OCI-LY3 (cell line): ENCODE measurements around the gene HBE1.

Experiments used
- H2AFZ ChIP-seq: fragments of 200-600, 300-600 bp; shearing (Covaris generic); 2 replicates; pipeline ENCODE4 v1.6.0; 2014; ENCODE audit warnings: antibody characterized with exemption, low read depth, low read length
- H3K27ac ChIP-seq: fragments of 200-600, 300-600 bp; sonication (generic); 2 replicates; pipeline ENCODE4 v1.5.1; 2014; ENCODE audit warnings: mild to moderate bottlenecking, low read length, moderate library complexity, mixed read lengths
- H3K27me3 ChIP-seq: fragments of 200-600, 300-600 bp; sonication (generic); 2 replicates; pipeline ENCODE4 v1.6.1; 2014; ENCODE audit warnings: low read depth, low read length, mixed read lengths
- H3K36me3 ChIP-seq: fragments of 200-600, 300-600 bp; sonication (generic); replicated peaks from 2 replicates; pipeline ENCODE3; 2014; ENCODE audit warnings: low read depth, low read length, mixed read lengths
- H3K4me1 ChIP-seq: fragments of 300-600, 200-600 bp; sonication (generic); 2 replicates; pipeline ENCODE4 v1.6.1; 2014; ENCODE audit warnings: low read length, mixed read lengths
- H3K4me2 ChIP-seq: fragments of 200-600, 300-600 bp; sonication (generic); 2 replicates; pipeline ENCODE4 v1.6.1; 2014; ENCODE audit warnings: low read length, mixed read lengths
- H3K4me3 ChIP-seq: fragments of 300-600, 200-600 bp; sonication (generic); 2 replicates; pipeline ENCODE4 v1.5.1; 2014; ENCODE audit warnings: antibody characterized with exemption, mild to moderate bottlenecking, low read length, moderate library complexity
- H3K79me2 ChIP-seq: fragments of 300-600, 200-600 bp; shearing (Covaris generic); 2 replicates; pipeline ENCODE4 v1.6.1; 2014; ENCODE audit warnings: mild to moderate bottlenecking, low read length, mixed read lengths
- H3K9ac ChIP-seq: fragments of 300-600, 200-600 bp; shearing (Covaris generic); 2 replicates; pipeline ENCODE4 v1.6.0; 2014; ENCODE audit warnings: mild to moderate bottlenecking, low read length, moderate library complexity
- H3K9me3 ChIP-seq: fragments of 200-600, 300-600 bp; shearing (Covaris generic); 2 replicates; pipeline ENCODE4 v1.6.1; 2014; ENCODE audit warnings: low read length, mixed read lengths; ENCODE audit not compliant: insufficient read depth
- H4K20me1 ChIP-seq: fragments of 200-600, 300-600 bp; sonication (generic); 2 replicates; pipeline ENCODE4 v1.6.1; 2016; ENCODE audit warnings: low read length, mixed read lengths; ENCODE audit not compliant: insufficient read depth
- EZH2phosphoT487 ChIP-seq: fragments of 200-600 bp; shearing (Covaris generic); IDR thresholded peaks from 2 replicates; pipeline ENCODE4 v1.6.1; 2018; ENCODE audit warnings: antibody characterized with exemption, mixed run types, low read depth
- TF ChIP-seq, protein P1 (sequence below): fragments of 200-600, 300-600 bp; sonication (generic); IDR thresholded peaks from 2 replicates; pipeline ENCODE4 v1.5.1; 2014; ENCODE audit warnings: antibody characterized with exemption, low read length, low read depth

The HBE1 gene

DNA sequence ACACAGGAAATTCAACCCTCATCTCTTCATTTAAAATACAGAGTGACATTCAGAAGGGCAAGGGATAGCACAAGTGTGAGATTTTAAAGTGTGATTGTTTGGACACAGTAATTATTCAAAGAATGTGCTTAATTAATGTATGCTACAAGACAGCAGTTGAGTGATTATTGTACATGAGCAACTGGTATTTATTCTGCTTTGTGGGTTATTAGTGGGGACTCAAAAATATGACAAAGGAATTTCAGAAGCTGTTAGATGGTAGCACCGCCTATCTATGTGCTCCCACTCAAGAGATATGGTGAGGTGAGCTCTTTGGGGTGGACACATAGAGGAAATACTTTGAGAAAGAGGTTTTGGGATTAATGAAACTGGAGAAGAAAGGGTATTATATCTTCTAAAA, 29.7 kb downstream of the HBE1 start:
- no peak overlapping the region for H2AFZ ChIP-seq
- no peak overlapping the region for H3K9ac ChIP-seq
- no peak overlapping the region for H3K4me3 ChIP-seq
- H3K4me1 ChIP-seq, result peaks cover 4% of the 10 kb centered on the region
- H3K79me2 ChIP-seq, result no peaks in the 10 kb centered on the region
- H3K27me3 ChIP-seq, result no peaks in the 10 kb centered on the region
- H3K9me3 ChIP-seq, result no peaks in the 10 kb centered on the region
- H4K20me1 ChIP-seq, result no peaks in the 10 kb centered on the region
- no peaks in the 10 kb centered on the region for H3K36me3 ChIP-seq
- no peak overlapping the region for H3K4me2 ChIP-seq
- TF ChIP-seq, protein P1, sequence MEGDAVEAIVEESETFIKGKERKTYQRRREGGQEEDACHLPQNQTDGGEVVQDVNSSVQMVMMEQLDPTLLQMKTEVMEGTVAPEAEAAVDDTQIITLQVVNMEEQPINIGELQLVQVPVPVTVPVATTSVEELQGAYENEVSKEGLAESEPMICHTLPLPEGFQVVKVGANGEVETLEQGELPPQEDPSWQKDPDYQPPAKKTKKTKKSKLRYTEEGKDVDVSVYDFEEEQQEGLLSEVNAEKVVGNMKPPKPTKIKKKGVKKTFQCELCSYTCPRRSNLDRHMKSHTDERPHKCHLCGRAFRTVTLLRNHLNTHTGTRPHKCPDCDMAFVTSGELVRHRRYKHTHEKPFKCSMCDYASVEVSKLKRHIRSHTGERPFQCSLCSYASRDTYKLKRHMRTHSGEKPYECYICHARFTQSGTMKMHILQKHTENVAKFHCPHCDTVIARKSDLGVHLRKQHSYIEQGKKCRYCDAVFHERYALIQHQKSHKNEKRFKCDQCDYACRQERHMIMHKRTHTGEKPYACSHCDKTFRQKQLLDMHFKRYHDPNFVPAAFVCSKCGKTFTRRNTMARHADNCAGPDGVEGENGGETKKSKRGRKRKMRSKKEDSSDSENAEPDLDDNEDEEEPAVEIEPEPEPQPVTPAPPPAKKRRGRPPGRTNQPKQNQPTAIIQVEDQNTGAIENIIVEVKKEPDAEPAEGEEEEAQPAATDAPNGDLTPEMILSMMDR, result no peak
- TF ChIP-seq EZH2phosphoT487, result no peak
- H3K27ac ChIP-seq, result no peak overlapping the region

DNA sequence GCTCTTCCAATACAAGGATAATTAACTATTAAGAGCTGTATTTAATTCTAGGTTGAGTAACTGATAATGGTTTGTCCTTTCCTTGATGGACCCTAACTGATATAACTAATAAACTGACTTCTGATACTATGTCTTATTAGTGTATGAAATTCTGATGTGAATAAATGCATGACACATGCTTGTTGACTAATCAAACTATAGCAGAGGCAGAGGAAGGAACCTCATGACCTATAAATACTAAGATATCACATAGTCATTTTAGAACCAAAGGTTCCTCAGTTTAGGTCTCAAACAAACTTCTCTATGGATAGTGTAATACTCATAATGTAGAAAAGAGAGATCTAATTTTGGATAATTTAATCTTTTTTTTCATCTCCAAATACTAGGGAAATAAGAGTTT, 30.7 kb downstream of the HBE1 start:
- Histone ChIP-seq H3K9me3 (no peaks in the 10 kb centered on the region), H3K4me3 (no peak overlapping the region), H3K4me1 (peaks cover 10% of the 10 kb centered on the region), H3K36me3 (no peaks in the 10 kb centered on the region), H2AFZ (no peak overlapping the region), H3K79me2 (no peaks in the 10 kb centered on the region), H3K27me3 (no peaks in the 10 kb centered on the region), H3K9ac (no peak overlapping the region), H4K20me1 (no peaks in the 10 kb centered on the region), H3K4me2 (no peak overlapping the region), H3K27ac (no peak overlapping the region)
- TF ChIP-seq, protein P1, result no peak
- no peak for TF ChIP-seq EZH2phosphoT487

DNA sequence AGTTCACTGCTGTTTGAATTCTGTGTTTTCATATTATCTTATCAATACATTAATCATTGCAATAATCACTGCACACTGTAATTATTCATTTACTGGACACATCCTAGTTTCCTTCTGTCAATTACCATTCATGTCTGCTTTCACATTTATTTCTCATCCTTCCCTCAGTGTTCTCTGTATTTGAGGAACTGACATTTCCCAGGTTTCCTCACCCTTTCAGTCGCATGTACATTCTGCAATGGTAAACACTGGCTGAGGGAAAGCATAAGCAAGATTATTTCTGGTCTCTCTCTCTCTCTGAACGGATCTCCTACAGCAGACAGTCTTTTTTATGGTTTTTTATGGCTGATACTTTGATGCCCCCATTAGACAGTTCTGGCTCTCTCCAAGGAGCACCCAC, 31.3 kb downstream of the HBE1 start:
- peaks cover 10% of the 10 kb centered on the region for H3K4me1 ChIP-seq
- TF ChIP-seq EZH2phosphoT487, result no peak
- TF ChIP-seq, protein P1, result no peak
- H3K27me3 ChIP-seq, result no peaks in the 10 kb centered on the region
- no peak overlapping the region for H3K9ac ChIP-seq
- no peaks in the 10 kb centered on the region for H3K36me3 ChIP-seq
- no peak overlapping the region for H3K4me2 ChIP-seq
- no peak overlapping the region for H2AFZ ChIP-seq
- H4K20me1 ChIP-seq, result no peaks in the 10 kb centered on the region
- no peak overlapping the region for H3K4me3 ChIP-seq
- no peaks in the 10 kb centered on the region for H3K9me3 ChIP-seq
- H3K27ac ChIP-seq, result no peak overlapping the region
- H3K79me2 ChIP-seq, result no peaks in the 10 kb centered on the region

DNA sequence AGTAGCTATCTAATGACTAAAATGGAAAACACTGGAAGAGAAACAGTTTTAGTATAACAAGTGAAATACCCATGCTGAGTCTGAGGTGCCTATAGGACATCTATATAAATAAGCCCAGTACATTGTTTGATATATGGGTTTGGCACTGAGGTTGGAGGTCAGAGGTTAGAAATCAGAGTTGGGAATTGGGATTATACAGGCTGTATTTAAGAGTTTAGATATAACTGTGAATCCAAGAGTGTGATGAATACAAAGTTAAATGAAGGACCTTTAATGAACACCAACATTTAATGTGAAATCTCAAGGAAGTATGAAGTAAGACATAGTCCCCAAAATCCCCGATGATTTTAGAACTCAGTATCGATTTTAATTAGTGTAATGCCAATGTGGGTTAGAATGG, 32.3 kb downstream of the HBE1 start:
- no peaks in the 10 kb centered on the region for H3K9me3 ChIP-seq
- H3K27ac ChIP-seq, result no peak overlapping the region
- no peak overlapping the region for H3K4me3 ChIP-seq
- H3K4me1 ChIP-seq, result peaks cover 7% of the 10 kb centered on the region
- H2AFZ ChIP-seq, result no peak overlapping the region
- no peaks in the 10 kb centered on the region for H4K20me1 ChIP-seq
- no peaks in the 10 kb centered on the region for H3K79me2 ChIP-seq
- H3K9ac ChIP-seq, result no peak overlapping the region
- no peak for TF ChIP-seq EZH2phosphoT487
- TF ChIP-seq, protein P1, result no peak
- no peaks in the 10 kb centered on the region for H3K27me3 ChIP-seq
- no peaks in the 10 kb centered on the region for H3K36me3 ChIP-seq
- no peak overlapping the region for H3K4me2 ChIP-seq
